Natural killer cell treated with Interleukin-12 subunit alpha and Interleukin-12 subunit beta and Interleukin-15 and Interleukin-18, amount 100 ng/mL, for 72 hours (primary cell): Measurements from ENCODE around the gene KNTC1. TPM values are rescaled to one million over a fixed set of nuclear protein-coding genes. Genes with fewer than 3 reads are reported as not detected.
"Not testable (repeated sequence)": the region's sequence is repeated elsewhere in the genome, so short reads cannot be mapped to it uniquely, and the experiment has no call there.

Experiments
- ATAC-seq, 2 donors: fragments of 150-1000 bp; cut with Tn5 transposase in 1 of 2; sonication (Bioruptor Pico), chemical (Tn5 transposase) in 1 of 2; 2 replicates each; pipeline ENCODE4 v1.10.0; 2021
- DNase-seq: peaks from one replicate; pipeline ENCODE4 v3.0.0; 2022; ENCODE audit warnings: low spot score
- H3K27ac Mint-ChIP-seq, 2 donors: 1 replicate in 1 of 2; 2 replicates in 1 of 2; pipeline ENCODE4 v1.8.0; 2022; ENCODE audit warnings: mixed read lengths in 2 of 2, mild to moderate bottlenecking in 1 of 2, moderate library complexity in 1 of 2
- H3K27me3 Mint-ChIP-seq, 2 donors: 1 replicate in 1 of 2; 2 replicates in 1 of 2; pipeline ENCODE4 v1.8.0; 2022; ENCODE audit warnings: mixed read lengths in 2 of 2
- H3K36me3 Mint-ChIP-seq: one replicate; pipeline ENCODE4 v1.8.0; 2022; ENCODE audit warnings: mixed read lengths
- H3K4me1 Mint-ChIP-seq, 2 donors: 1 replicate in 1 of 2; 2 replicates in 1 of 2; pipeline ENCODE4 v1.8.0; 2022; ENCODE audit warnings: low read depth in 2 of 2, mixed read lengths in 2 of 2, mild to moderate bottlenecking in 1 of 2
- H3K4me3 Mint-ChIP-seq: one replicate; pipeline ENCODE4 v1.8.0; 2022; ENCODE audit warnings: mixed read lengths
- H3K9me3 Mint-ChIP-seq: 2 replicates; pipeline ENCODE4 v1.8.0; 2022; ENCODE audit warnings: mixed read lengths
- total RNA-seq, 2 donors: library from RNA; stranded (reverse); gene quantifications; one replicate each; pipeline ENCODE4 v1.2.3, GENCODE V29; 2022

KNTC1 gene, protein sequence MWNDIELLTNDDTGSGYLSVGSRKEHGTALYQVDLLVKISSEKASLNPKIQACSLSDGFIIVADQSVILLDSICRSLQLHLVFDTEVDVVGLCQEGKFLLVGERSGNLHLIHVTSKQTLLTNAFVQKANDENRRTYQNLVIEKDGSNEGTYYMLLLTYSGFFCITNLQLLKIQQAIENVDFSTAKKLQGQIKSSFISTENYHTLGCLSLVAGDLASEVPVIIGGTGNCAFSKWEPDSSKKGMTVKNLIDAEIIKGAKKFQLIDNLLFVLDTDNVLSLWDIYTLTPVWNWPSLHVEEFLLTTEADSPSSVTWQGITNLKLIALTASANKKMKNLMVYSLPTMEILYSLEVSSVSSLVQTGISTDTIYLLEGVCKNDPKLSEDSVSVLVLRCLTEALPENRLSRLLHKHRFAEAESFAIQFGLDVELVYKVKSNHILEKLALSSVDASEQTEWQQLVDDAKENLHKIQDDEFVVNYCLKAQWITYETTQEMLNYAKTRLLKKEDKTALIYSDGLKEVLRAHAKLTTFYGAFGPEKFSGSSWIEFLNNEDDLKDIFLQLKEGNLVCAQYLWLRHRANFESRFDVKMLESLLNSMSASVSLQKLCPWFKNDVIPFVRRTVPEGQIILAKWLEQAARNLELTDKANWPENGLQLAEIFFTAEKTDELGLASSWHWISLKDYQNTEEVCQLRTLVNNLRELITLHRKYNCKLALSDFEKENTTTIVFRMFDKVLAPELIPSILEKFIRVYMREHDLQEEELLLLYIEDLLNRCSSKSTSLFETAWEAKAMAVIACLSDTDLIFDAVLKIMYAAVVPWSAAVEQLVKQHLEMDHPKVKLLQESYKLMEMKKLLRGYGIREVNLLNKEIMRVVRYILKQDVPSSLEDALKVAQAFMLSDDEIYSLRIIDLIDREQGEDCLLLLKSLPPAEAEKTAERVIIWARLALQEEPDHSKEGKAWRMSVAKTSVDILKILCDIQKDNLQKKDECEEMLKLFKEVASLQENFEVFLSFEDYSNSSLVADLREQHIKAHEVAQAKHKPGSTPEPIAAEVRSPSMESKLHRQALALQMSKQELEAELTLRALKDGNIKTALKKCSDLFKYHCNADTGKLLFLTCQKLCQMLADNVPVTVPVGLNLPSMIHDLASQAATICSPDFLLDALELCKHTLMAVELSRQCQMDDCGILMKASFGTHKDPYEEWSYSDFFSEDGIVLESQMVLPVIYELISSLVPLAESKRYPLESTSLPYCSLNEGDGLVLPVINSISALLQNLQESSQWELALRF (N-terminal part only)
- 100 to 1,000 TPM in 1 of 2 donors, 10 to 100 TPM in 1; 65.1 to 187 TPM for total RNA-seq

DNA sequence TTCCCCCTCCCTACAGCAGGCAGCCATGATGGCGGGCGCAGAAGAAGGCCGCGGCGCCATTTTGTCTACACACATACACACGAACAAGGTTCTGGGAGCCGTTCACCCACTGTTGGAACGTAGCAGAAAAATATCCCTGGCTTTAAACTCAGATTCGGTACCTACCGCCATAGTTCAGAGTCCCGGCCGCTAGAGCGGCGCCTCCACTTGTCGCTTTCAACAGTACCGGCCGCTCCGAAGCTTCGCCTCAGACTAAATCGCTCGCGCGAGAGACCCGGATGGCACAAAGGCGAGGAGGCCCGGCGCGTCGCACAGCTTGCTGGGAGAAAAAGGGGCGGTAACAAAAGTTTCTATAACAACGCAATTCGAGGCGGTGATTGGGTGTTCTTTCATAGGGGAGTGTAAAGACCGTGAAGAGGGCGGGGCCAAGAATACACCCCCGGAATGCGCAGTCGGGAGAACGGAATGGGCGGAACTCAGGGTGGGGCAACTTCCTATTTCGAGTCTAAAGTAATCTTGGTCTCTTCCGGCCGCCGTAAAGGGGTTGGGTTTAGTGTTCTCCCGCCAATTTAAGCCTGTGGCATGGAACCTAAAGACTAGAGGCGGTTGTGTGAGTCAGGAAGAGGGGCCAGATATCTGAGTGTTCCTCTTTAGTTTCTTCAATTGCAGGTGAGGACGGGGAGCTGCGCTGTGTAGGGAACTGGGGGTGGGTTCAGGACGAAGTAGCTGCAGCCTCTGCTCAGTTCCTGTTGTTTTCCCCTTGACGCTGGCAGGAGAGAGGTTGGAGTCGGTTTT lies at the start of gene KNTC1, which contains the start of gene RSRC2:
TSS of gene KNTC1 (plus strand) at position 567 of the 795 bp plus-strand sequence. CDS start 2,815 bp downstream, outside the sequence.
TSS of gene RSRC2 (minus strand) at position 254 of the 795 bp plus-strand sequence. CDS start at position 171, 83 bp downstream.
- Mint-ChIP-seq H3K4me1 (peaks cover 21 to 23% of the 10 kb centered on the region in 2 donors), H3K27ac (no peak within 1 kb of the TSS), H3K9me3 (no peaks in the 10 kb centered on the region), H3K27me3 (no peaks in the 10 kb centered on the region), H3K36me3 (peaks cover 19% of the 10 kb centered on the region), H3K4me3 (no peak within 1 kb of the TSS)
- DNase-seq (peak; percentile 99), ATAC-seq (peak; percentile 98)

DNA sequence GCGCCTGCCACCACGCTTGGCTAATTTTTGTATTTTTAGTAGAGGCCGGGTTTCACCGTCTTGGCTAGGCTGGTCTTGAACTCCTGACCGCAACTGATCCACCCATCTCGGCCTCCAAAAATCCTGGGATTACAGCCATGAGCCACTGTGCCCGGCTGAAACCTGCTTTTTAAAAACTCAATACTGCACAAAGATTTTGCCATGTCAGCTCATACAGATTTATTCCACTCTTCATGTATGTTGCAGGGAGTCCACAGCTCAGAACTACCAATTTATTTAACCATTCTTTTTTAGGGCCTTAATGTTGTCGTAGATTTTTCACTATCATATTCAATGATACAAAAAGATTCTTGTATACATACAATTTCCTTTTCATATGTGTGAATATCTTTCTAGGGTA lies 46.3 kb upstream of the KNTC1 start:
- H3K4me1 Mint-ChIP-seq, result peaks cover 3 to 8% of the 10 kb centered on the region in 2 donors
- H3K27ac Mint-ChIP-seq, result no peak overlapping the region
- no peaks in the 10 kb centered on the region for H3K27me3 Mint-ChIP-seq
- peaks cover 41% of the 10 kb centered on the region for H3K36me3 Mint-ChIP-seq
- no peak overlapping the region for H3K4me3 Mint-ChIP-seq
- no peak for ATAC-seq
- no peak for DNase-seq
- no peaks in the 10 kb centered on the region for H3K9me3 Mint-ChIP-seq

DNA sequence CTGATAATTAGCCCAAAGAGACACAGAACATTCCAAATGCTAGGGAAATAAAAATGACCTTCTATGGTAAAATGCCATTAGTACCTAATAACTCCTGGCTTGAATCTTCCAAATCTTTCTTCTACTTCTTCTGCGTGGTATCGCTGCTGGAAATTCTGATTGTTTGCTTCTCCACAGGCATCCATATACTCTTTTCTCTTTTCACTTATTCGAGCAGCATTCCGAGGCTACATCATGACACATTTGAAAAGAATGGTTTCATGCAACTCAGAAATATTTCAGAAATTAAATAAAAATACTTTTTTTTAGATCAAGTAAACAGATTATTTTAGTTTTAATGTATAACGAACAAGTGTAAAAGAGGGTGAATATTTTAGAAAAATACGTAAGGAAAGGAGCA lies 45.2 kb upstream of the KNTC1 start:
- DNase-seq (no peak), ATAC-seq (no peak)
- H3K27me3 Mint-ChIP-seq, result no peaks in the 10 kb centered on the region
- H3K4me3 Mint-ChIP-seq, result no peak overlapping the region
- H3K36me3 Mint-ChIP-seq, result peaks cover 42% of the 10 kb centered on the region
- no peaks in the 10 kb centered on the region for H3K9me3 Mint-ChIP-seq
- H3K4me1 Mint-ChIP-seq, result peaks cover 0 to 11% of the 10 kb centered on the region in 2 donors
- no peak overlapping the region for H3K27ac Mint-ChIP-seq

DNA sequence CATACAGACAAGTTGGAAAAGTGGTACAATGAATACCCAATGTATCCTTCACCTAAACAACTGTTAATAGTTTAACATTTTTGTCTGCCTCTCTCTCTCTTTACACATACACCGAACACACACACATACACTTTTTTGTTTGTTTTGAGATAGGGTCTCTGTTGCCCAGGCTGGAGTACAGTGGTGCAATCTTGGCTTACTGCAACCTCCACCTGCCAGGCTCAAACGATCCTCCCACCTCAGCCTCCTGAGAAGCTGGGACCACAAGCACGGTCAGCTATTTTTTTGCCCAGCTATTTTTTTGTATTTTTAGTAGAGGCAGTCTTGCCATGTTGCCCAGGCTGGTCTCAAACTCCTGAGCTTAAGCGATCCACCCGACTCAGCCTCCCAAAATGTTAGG lies 43.1 kb upstream of the KNTC1 start:
- no peak for DNase-seq
- ATAC-seq, result no peak
- H3K27me3 Mint-ChIP-seq, result no peaks in the 10 kb centered on the region
- no peaks in the 10 kb centered on the region for H3K9me3 Mint-ChIP-seq
- H3K4me1 Mint-ChIP-seq, result peaks cover 0 to 11% of the 10 kb centered on the region in 2 donors
- no peak overlapping the region for H3K27ac Mint-ChIP-seq
- H3K36me3 Mint-ChIP-seq, result peaks cover 37% of the 10 kb centered on the region
- no peak overlapping the region for H3K4me3 Mint-ChIP-seq

DNA sequence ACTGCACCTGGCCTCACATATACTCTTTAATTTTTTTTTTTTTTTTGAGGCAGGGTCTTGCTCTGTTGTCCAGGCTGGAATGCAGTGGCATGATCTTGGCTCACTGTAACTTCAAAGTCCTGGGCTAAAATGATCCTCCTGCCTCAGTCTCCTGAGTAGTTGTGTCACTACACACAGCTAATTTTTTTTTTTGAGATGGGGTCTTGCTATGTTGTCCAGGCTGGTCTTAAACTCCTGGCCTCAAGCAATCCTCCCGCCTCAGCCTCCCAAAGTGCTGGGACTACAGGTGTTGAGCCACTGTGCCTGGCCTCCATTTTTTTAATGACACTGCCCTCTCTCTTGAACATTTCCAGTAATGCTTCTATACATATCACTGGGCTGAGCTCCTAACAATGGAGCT lies 42.7 kb upstream of the KNTC1 start:
- not testable (repeated sequence) for DNase-seq, H3K27ac Mint-ChIP-seq, ATAC-seq, H3K4me3 Mint-ChIP-seq, H3K9me3 Mint-ChIP-seq, H3K27me3 Mint-ChIP-seq
- H3K4me1 Mint-ChIP-seq, result peaks cover 0 to 11% of the 10 kb centered on the region in 2 donors
- H3K36me3 Mint-ChIP-seq, result peaks cover 41% of the 10 kb centered on the region

DNA sequence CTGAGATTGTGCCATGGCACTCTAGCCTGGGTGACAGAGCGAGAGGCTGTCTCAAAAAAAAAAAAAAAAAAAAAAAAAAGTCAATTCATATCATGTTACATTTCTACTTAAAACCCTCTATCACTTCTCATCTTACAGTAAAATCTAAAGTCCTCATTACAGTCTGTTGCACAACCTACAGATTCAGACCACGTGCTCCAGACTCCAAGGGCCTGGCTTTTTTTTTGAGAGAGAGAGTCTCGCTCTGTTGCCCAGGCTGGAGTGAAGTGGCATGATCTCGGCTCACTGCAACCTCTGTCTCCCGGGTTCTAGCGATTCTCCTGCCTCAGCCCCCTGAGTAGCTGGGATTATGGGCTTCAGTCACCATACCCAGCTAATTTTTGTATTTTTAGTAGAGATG lies 40.7 kb upstream of the KNTC1 start:
- H3K36me3 Mint-ChIP-seq, result peaks cover 48% of the 10 kb centered on the region
- DNase-seq, ATAC-seq, H3K9me3 Mint-ChIP-seq, H3K27ac Mint-ChIP-seq, H3K4me3 Mint-ChIP-seq, H3K27me3 Mint-ChIP-seq: not testable (repeated sequence)
- H3K4me1 Mint-ChIP-seq, result peaks cover 6 to 11% of the 10 kb centered on the region in 2 donors

DNA sequence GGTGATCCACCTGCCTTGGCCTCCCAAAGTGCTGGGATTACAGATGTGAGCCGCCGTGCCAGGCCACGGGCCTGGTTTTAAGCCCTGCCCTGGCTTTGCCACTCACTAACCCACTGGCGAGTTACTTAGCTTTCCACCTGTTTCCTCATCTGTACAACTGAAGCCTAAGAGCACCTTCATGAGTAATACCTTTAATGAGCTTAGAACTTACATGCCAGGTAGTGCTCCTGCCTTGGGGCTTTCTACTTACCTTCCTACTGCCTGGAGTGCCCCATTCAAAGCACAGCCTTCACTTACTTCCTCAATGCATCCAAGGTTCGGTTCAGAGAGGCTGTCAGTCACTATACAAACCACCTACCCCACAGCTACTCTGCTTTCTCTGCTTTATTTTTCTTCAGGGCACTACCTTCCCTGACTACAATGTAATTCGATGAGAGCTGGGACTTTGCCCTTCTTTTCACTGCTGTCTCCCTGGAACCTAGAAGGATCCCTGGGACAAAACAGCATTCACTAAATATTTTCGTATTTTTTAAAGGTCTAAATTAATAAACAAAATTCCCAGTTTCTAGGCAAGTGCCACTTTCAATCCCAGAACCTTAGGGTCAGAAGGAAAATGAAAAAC lies 40.1 kb upstream of the KNTC1 start:
- Mint-ChIP-seq H3K9me3 (no peaks in the 10 kb centered on the region), H3K4me3 (no peak overlapping the region), H3K27ac (peak overlapping the region in 1 of 2 donors; percentile 15), H3K27me3 (no peaks in the 10 kb centered on the region), H3K4me1 (peaks cover 6 to 11% of the 10 kb centered on the region in 2 donors), H3K36me3 (peaks cover 51% of the 10 kb centered on the region)
- ATAC-seq (no peak), DNase-seq (no peak)

DNA sequence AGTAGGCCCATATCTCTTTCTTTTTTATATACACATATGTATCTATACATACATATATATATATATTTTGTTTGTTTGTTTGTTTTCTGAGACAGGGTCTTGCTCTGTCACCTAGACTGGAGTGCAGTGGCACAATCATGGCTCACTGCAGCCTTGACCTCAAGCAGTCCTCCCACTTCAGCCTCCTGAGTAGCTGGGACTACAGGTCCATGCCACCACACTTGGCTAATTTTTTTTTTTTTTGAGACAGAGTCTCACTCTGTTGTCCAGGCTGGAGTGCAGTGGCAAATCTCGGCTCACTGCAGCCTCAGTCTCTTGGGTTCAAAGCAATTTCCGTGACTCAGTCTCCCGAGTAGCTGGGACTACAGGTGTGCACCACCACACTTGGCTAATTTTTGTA lies 39.2 kb upstream of the KNTC1 start:
- H3K4me1 Mint-ChIP-seq, result peaks cover 6 to 11% of the 10 kb centered on the region in 2 donors
- not testable (repeated sequence) for H3K27me3 Mint-ChIP-seq, H3K9me3 Mint-ChIP-seq, ATAC-seq, H3K4me3 Mint-ChIP-seq, H3K27ac Mint-ChIP-seq, DNase-seq
- peaks cover 55% of the 10 kb centered on the region for H3K36me3 Mint-ChIP-seq

DNA sequence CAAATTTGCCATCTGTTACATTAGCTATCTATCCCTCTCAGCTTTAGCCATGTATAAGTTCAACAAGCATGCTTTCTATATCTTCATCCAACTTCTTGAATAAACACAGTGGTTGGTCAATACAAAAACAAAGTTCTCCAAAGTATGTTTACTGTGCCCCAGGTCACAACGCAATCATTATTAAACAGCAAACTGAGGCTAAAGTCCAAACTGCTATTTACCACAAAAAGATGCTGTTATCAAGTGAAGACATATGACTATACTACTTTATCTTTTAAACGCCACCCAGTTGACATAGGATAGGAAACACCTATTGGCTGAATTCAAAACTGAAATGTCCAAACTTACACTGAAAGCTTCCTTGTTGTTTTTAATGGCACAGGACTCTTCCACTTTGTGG lies 38.0 kb upstream of the KNTC1 start:
- Mint-ChIP-seq H3K27me3 (no peaks in the 10 kb centered on the region), H3K4me3 (no peak overlapping the region), H3K9me3 (no peaks in the 10 kb centered on the region), H3K27ac (no peak overlapping the region), H3K36me3 (peaks cover 49% of the 10 kb centered on the region), H3K4me1 (peaks cover 6 to 8% of the 10 kb centered on the region in 2 donors)
- DNase-seq, result no peak
- no peak for ATAC-seq

DNA sequence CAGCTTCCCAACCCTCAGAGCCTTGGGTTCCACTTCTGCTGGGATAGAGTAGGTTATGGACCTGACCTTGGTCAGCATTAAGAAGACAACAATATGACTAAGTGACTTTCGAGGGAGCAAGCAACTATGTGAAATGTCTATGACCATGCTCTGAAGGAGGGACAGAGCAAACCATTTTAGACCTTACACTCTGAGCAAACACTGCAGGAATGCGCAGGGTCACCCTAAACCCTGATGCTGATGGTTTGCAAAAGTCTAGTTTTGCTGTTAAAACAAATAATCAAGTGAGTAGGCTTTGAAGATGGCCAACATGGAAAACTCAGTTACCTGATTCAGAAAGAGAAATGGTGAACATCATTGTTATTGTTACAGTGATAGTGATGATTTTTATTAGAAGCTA lies 35.1 kb upstream of the KNTC1 start:
- peaks cover 0 to 6% of the 10 kb centered on the region in 2 donors for H3K4me1 Mint-ChIP-seq
- H3K4me3 Mint-ChIP-seq, result no peak overlapping the region
- no peak for ATAC-seq
- H3K9me3 Mint-ChIP-seq, result no peaks in the 10 kb centered on the region
- no peaks in the 10 kb centered on the region for H3K27me3 Mint-ChIP-seq
- H3K27ac Mint-ChIP-seq, result no peak overlapping the region
- H3K36me3 Mint-ChIP-seq, result peaks cover 35% of the 10 kb centered on the region
- DNase-seq, result no peak

DNA sequence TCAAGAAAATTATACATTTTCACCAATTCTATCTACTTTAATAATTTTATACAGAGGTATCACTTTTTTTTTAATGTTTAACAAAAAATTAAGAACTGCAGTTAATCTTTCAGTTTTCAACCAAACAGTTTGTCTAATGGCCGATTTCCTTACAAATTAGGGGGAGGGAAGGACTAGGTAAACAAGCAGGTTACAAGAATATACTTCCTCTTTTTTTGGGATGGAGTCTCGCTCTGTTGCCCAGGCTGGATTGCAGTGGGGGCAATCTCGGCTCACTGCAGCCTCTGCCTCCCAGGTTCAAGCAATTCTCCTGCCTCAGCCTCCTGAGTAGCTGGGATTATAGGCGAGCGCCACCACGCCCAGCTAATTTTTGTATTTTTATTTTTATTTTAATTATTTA lies 33.8 kb upstream of the KNTC1 start:
- H3K4me1 Mint-ChIP-seq, DNase-seq, H3K9me3 Mint-ChIP-seq, ATAC-seq, H3K4me3 Mint-ChIP-seq, H3K27ac Mint-ChIP-seq, H3K27me3 Mint-ChIP-seq: not testable (repeated sequence)
- H3K36me3 Mint-ChIP-seq, result peaks cover 32% of the 10 kb centered on the region

DNA sequence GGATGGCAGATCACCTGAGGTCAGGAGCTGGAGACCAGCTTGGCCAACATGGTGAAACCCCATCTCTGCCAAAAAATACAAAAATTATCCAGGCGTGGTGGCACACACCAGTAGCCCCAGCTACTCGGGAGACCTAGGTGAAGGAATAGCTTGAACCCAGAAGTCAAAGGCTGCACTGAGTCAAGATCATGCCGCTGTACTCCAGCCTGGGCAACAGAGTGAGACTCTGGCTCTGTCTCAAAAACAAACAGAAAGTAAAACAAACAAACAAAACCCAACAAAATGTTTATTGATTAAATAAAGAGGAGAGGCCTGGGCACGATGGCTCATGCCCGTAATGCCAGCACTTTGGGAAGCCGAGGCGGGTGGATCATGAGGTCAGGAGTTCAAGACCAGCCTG lies 31.8 kb upstream of the KNTC1 start:
- H3K27me3 Mint-ChIP-seq, result no peaks in the 10 kb centered on the region
- no peaks in the 10 kb centered on the region for H3K9me3 Mint-ChIP-seq
- no peak overlapping the region for H3K27ac Mint-ChIP-seq
- H3K36me3 Mint-ChIP-seq, result peaks cover 28% of the 10 kb centered on the region
- no peak for ATAC-seq
- DNase-seq, result no peak
- no peak overlapping the region for H3K4me3 Mint-ChIP-seq
- H3K4me1 Mint-ChIP-seq, result peaks cover 10 to 18% of the 10 kb centered on the region in 2 donors
